ENCODE results near the gene SLC25A5.

SLC25A5 gene

GRCh38 chrX:119505945-119506344 lies 37.7 kb downstream of the SLC25A5 start:
- no peak for DNase-seq

- no peak for DNase-seq
These were observed 39.0 kb downstream of the SLC25A5 start for GRCh38 chrX:119507206-119507605.

GRCh38 chrX:119512146-119512800 lies 44.0 kb downstream of the SLC25A5 start:
- DNase-seq: peak; percentile 74

- DNase-seq: peak; percentile 54
These were observed 48.0 kb downstream of the SLC25A5 start for GRCh38 chrX:119516157-119516702.

GRCh38 chrX:119518371-119518770 lies 50.1 kb downstream of the SLC25A5 start:
- no peak for DNase-seq

Measured in fibroblast of skin of back (primary cell).